HepG2 (cell line): ENCODE results near the gene MLLT10. TPM values are rescaled to one million over a fixed set of nuclear protein-coding genes. Genes with fewer than 3 reads are reported as not detected.

Experiments used
- CREM ChIP-seq, 2 experiments: sonication (generic) in 1 of 2; formaldehyde crosslinking in 1 of 2; IDR thresholded peaks; 2 replicates each; pipeline versions ENCODE4 v1.4.0 to v1.6.1; 2016 to 2020; ENCODE audit warnings: antibody characterized with exemption in 1 of 2, mild to moderate bottlenecking in 1 of 2, missing genetic modification reagents in 1 of 2
- CTCF ChIP-seq: sonication (generic); formaldehyde crosslinking; IDR thresholded peaks from 2 replicates; pipeline ENCODE4 v1.5.0; 2020; ENCODE audit warnings: mild to moderate bottlenecking, missing genetic modification reagents, moderate library complexity
- GPBP1L1 ChIP-seq: sonication (generic); formaldehyde crosslinking; IDR thresholded peaks from 2 replicates; pipeline ENCODE4 v1.5.0; 2020; ENCODE audit warnings: mild to moderate bottlenecking, missing genetic modification reagents
- HMG20B ChIP-seq: conservative IDR thresholded peaks from 2 replicates; pipeline ENCODE4 v1.6.1; 2016; ENCODE audit warnings: missing genetic modification reagents, missing compliant biosample characterization
- KDM5B ChIP-seq: sonication (generic); formaldehyde crosslinking; IDR thresholded peaks from 2 replicates; pipeline ENCODE4 v1.4.0; 2020; ENCODE audit warnings: missing genetic modification reagents, mild to moderate bottlenecking, borderline replicate concordance
- MTA3 ChIP-seq: sonication (generic); formaldehyde crosslinking; IDR thresholded peaks from 2 replicates; pipeline ENCODE4 v1.4.0; 2020; ENCODE audit warnings: missing genetic modification reagents
- PHF5A ChIP-seq: IDR thresholded peaks from one replicate; pipeline ENCODE4 v1.6.1; 2018; ENCODE audit warnings: low read depth, missing genetic modification reagents; ENCODE audit not compliant: unreplicated experiment
- RFX1 ChIP-seq: fragments of 450-650 bp; IDR thresholded peaks from 2 replicates; pipeline ENCODE4 v1.6.1; 2017
- SMYD3 ChIP-seq: sonication (generic); formaldehyde crosslinking; IDR thresholded peaks from 2 replicates; pipeline ENCODE4 v1.8.1; 2023; ENCODE audit warnings: mild to moderate bottlenecking, missing genetic modification reagents
- ZBTB1 ChIP-seq: sonication (generic); formaldehyde crosslinking; IDR thresholded peaks from 2 replicates; pipeline ENCODE4 v1.4.0; 2020; ENCODE audit warnings: missing genetic modification reagents, borderline replicate concordance
- ZBTB26 ChIP-seq: IDR thresholded peaks from 2 replicates; pipeline ENCODE4 v1.6.1; 2016; ENCODE audit warnings: missing compliant biosample characterization, missing genetic modification reagents, borderline replicate concordance
- ZFP62 ChIP-seq: sonication (generic); formaldehyde crosslinking; IDR thresholded peaks from 2 replicates; pipeline ENCODE4 v1.4.0; 2020; ENCODE audit warnings: missing genetic modification reagents
- ZKSCAN8 ChIP-seq: IDR thresholded peaks from 2 replicates; pipeline ENCODE4 v1.6.1; 2016; ENCODE audit warnings: borderline replicate concordance, missing genetic modification reagents, missing compliant biosample characterization
- ZNF292 ChIP-seq: sonication (generic); formaldehyde crosslinking; IDR thresholded peaks from 2 replicates; pipeline ENCODE4 v1.8.1; 2022; ENCODE audit warnings: mild to moderate bottlenecking, low read depth, missing genetic modification reagents, borderline replicate concordance
- ZNF337 ChIP-seq: sonication (generic); formaldehyde crosslinking; IDR thresholded peaks from 2 replicates; pipeline ENCODE4 v1.5.1; 2020; ENCODE audit warnings: missing genetic modification reagents, low read depth, mild to moderate bottlenecking, borderline replicate concordance
- ZNF550 ChIP-seq: sonication (generic); formaldehyde crosslinking; IDR thresholded peaks from 2 replicates; pipeline ENCODE4 v1.4.0; 2020; ENCODE audit warnings: mild to moderate bottlenecking, missing genetic modification reagents, borderline replicate concordance
- ZNF562 ChIP-seq: sonication (generic); formaldehyde crosslinking; IDR thresholded peaks from 2 replicates; pipeline ENCODE4 v1.8.0; 2022; ENCODE audit warnings: missing genetic modification reagents, borderline replicate concordance
- ZNF598 ChIP-seq: sonication (generic); formaldehyde crosslinking; IDR thresholded peaks from 2 replicates; pipeline ENCODE4 v1.5.1; 2020; ENCODE audit warnings: mild to moderate bottlenecking, missing genetic modification reagents, borderline replicate concordance
- ZNF652 ChIP-seq: IDR thresholded peaks from 2 replicates; pipeline ENCODE4 v1.6.1; 2016; ENCODE audit warnings: low read depth, borderline replicate concordance
- polyA plus RNA-seq, 8 experiments: library from polyadenylated mRNA; depleted of rRNA in 3 of 8; stranded (reverse) in 7 of 8; unstranded in 1 of 8; fragments of >200 nt; fragmentation: Illumina TruSeq in 4 of 8; extraction: Trizol in 4 of 8; gene quantifications; 2 replicates each; pipeline versions ENCODE4 v1.2.1 to v1.2.3, GENCODE V29; 2011 to 2016; ENCODE audit warnings: low read depth in 4 of 8, missing spikeins in 1 of 8, mixed read lengths in 1 of 8; ENCODE audit not compliant: insufficient read depth in 1 of 8
- total RNA-seq, 5 experiments: library from RNA; depleted of rRNA; stranded (reverse); fragments of >200 nt; fragmentation: Illumina TruSeq; extraction: Trizol; gene quantifications; 2 replicates each; pipeline ENCODE4 v1.2.3, GENCODE V29; 2016; ENCODE audit warnings: low read depth in 1 of 5
- TF ChIP-seq, protein P1 (sequence below): sonication (generic); formaldehyde crosslinking; IDR thresholded peaks from 2 replicates; pipeline ENCODE4 v1.4.0; 2020; ENCODE audit warnings: mild to moderate bottlenecking, missing genetic modification reagents
- TF ChIP-seq, protein P2 (sequence below): sonication (generic); formaldehyde crosslinking; IDR thresholded peaks from 2 replicates; pipeline ENCODE4 v1.8.1; 2023; ENCODE audit warnings: mild to moderate bottlenecking, missing genetic modification reagents

MLLT10 gene
- total and polyA plus RNA-seq, 2 of the 13 experiments (the other 11 are each of a cell fraction or from before 2014, with no cell fraction given): 51.3 to 84.1 TPM

- TF ChIP-seq, protein P1, sequence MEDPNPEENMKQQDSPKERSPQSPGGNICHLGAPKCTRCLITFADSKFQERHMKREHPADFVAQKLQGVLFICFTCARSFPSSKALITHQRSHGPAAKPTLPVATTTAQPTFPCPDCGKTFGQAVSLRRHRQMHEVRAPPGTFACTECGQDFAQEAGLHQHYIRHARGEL: no peak
- peak; percentile 61; the same call in 1 of the 2 replicates for TF ChIP-seq ZNF562 (CRISPR knock-in tag)
- peak; percentile 96 for TF ChIP-seq ZKSCAN8
- TF ChIP-seq RFX1: no peak
- peak; percentile 99 for TF ChIP-seq PHF5A
- TF ChIP-seq ZNF598 (CRISPR knock-in tag): no peak
- TF ChIP-seq CREM (IDR thresholded peaks at IDR 0.05): peak; percentile 91
- TF ChIP-seq CREM (CRISPR knock-in tag; IDR thresholded peaks at IDR 0.05): no peak
- TF ChIP-seq ZNF550 (CRISPR knock-in tag): no peak
- TF ChIP-seq SMYD3 (CRISPR knock-in tag): peak; percentile 98
- TF ChIP-seq, protein P2, sequence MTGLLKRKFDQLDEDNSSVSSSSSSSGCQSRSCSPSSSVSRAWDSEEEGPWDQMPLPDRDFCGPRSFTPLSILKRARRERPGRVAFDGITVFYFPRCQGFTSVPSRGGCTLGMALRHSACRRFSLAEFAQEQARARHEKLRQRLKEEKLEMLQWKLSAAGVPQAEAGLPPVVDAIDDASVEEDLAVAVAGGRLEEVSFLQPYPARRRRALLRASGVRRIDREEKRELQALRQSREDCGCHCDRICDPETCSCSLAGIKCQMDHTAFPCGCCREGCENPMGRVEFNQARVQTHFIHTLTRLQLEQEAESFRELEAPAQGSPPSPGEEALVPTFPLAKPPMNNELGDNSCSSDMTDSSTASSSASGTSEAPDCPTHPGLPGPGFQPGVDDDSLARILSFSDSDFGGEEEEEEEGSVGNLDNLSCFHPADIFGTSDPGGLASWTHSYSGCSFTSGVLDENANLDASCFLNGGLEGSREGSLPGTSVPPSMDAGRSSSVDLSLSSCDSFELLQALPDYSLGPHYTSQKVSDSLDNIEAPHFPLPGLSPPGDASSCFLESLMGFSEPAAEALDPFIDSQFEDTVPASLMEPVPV (CRISPR knock-in tag): peak; percentile 69; the same call in 1 of the 2 replicates
- TF ChIP-seq ZBTB1 (CRISPR knock-in tag): no peak
- peak; percentile 96 for TF ChIP-seq ZNF292 (CRISPR knock-in tag)
- no peak for TF ChIP-seq GPBP1L1 (CRISPR knock-in tag)
- no peak for TF ChIP-seq ZNF337 (CRISPR knock-in tag)
- TF ChIP-seq ZNF652 (CRISPR knock-in tag): peak; percentile 71; the same call in 1 of the 2 replicates
- 0 out of 2 replicates have a peak, but pooled peaks have one; percentile 28 for TF ChIP-seq KDM5B (CRISPR knock-in tag)
- TF ChIP-seq CTCF (CRISPR knock-in tag): 0 out of 2 replicates have a peak, but pooled peaks have one; percentile 17
- TF ChIP-seq ZBTB26: peak; percentile 99
- TF ChIP-seq HMG20B (CRISPR knock-in tag): peak; percentile 95
- TF ChIP-seq ZFP62 (CRISPR knock-in tag): no peak
- TF ChIP-seq MTA3 (CRISPR knock-in tag): no peak
These were observed 28.2 kb upstream of the MLLT10 start (continued) for GRCh38 chr10:21505711-21506278.
